Caco-2 (cell line): Measurements from ENCODE around the gene PTCRA. TPM values are rescaled to one million over a fixed set of nuclear protein-coding genes. Genes with fewer than 3 reads are reported as not detected.
A peak's percentile ranks its signal among the peaks of the same experiment; 100 is the strongest.

Experiments
- BruUV-seq: library from RNA; stranded (reverse); fragments of 400-500 nt; replicated peaks from 2 replicates; lab custom pipeline; 2021; lab: Mats Ljungman, UMichigan
- CTCF ChIA-PET: fragments of 300-600 bp; sonication (Branson Sonifier 250); formaldehyde crosslinking; loops from one replicate; lab custom pipeline; 2022; ENCODE audit warnings: antibody characterized with exemption; lab: Charles Lee
- POLR2A ChIA-PET: fragments of 300-600 bp; sonication (Branson Sonifier 250); formaldehyde crosslinking; loops from one replicate; lab custom pipeline; 2022; ENCODE audit warnings: antibody characterized with exemption; lab: Charles Lee
- DNase-seq, 2 experiments: peaks; one replicate each; pipeline versions ENCODE4 v3.0.0 to v3.0.0-alpha.2; 2020 to 2022
- H3K27me3 ChIP-seq: replicated peaks from 2 replicates; pipeline ENCODE4 v1.6.0; 2011; ENCODE audit warnings: low read length; ENCODE audit not compliant: control insufficient read depth, insufficient read depth
- H3K36me3 ChIP-seq: 2 replicates; pipeline ENCODE4 v1.5.1; 2011; ENCODE audit warnings: low read length; ENCODE audit not compliant: control insufficient read depth, insufficient read depth
- H3K4me1 ChIP-seq: fragments of 250-450 bp; sonication (Bioruptor Pico); 2 replicates; pipeline ENCODE4 v1.5.1; 2020; ENCODE audit warnings: mild to moderate bottlenecking
- H3K4me3 ChIP-seq: 2 replicates; pipeline ENCODE4 v1.5.1; 2011; ENCODE audit warnings: low read depth, mild to moderate bottlenecking, control low read depth, low read length
- H3K9me3 ChIP-seq: fragments of 250-450 bp; sonication (Bioruptor Pico); 2 replicates; pipeline ENCODE4 v1.5.1; 2020; ENCODE audit warnings: mild to moderate bottlenecking, moderate library complexity
- H3K27ac Mint-ChIP-seq: one replicate; pipeline ENCODE4 v1.8.0; 2022; ENCODE audit warnings: mixed read lengths; ENCODE audit not compliant: unreplicated experiment
- H3K27me3 Mint-ChIP-seq: one replicate; pipeline ENCODE4 v1.8.0; 2022; ENCODE audit warnings: mixed read lengths; ENCODE audit not compliant: insufficient read depth, unreplicated experiment
- H3K36me3 Mint-ChIP-seq: one replicate; pipeline ENCODE4 v1.8.0; 2022; ENCODE audit warnings: mild to moderate bottlenecking, mixed read lengths; ENCODE audit not compliant: insufficient read depth, unreplicated experiment
- H3K4me1 Mint-ChIP-seq: one replicate; pipeline ENCODE4 v1.8.0; 2022; ENCODE audit warnings: low read depth, mixed read lengths; ENCODE audit not compliant: unreplicated experiment
- H3K4me3 Mint-ChIP-seq: one replicate; pipeline ENCODE4 v1.8.0; 2022; ENCODE audit warnings: mild to moderate bottlenecking, moderate library complexity, mixed read lengths; ENCODE audit not compliant: unreplicated experiment
- H3K9me3 Mint-ChIP-seq: one replicate; pipeline ENCODE4 v1.8.0; 2022; ENCODE audit warnings: mixed read lengths; ENCODE audit not compliant: unreplicated experiment
- CTCF ChIP-seq, 2 experiments: fragments of 200-600 bp in 1 of 2; IDR thresholded peaks; 1 replicate in 1 of 2; 2 replicates in 1 of 2; pipeline versions ENCODE4 v1.5.1 to v1.8.0; 2011 to 2022; ENCODE audit warnings: antibody characterized with exemption in 1 of 2, control low read depth in 1 of 2, inconsistent platforms in 1 of 2, low read depth in 1 of 2, low read length in 1 of 2, mild to moderate bottlenecking in 1 of 2, moderate library complexity in 1 of 2; ENCODE audit not compliant: insufficient read depth in 1 of 2, severe bottlenecking in 1 of 2, unreplicated experiment in 1 of 2
- intact Hi-C: fragments of 100-400 bp; cut with micrococcal nuclease; formaldehyde crosslinking; loops from one replicate; pipeline ENCODE4 v1.10.0; 2022; ENCODE audit not compliant: unreplicated experiment
- total RNA-seq: library from RNA; stranded (reverse); gene quantifications from 2 replicates; pipeline ENCODE4 v1.2.3, GENCODE V29; 2022

The PTCRA gene
- total RNA-seq, 1 experiment from 2014 or later = not detected

- peaks cover 42% of the 10 kb centered on the region for H3K36me3 Mint-ChIP-seq
- peak overlapping the region; percentile 76 for H3K27ac Mint-ChIP-seq
- H3K27me3 Mint-ChIP-seq = no peaks in the 10 kb centered on the region
- Histone ChIP-seq H3K9me3 (no peaks in the 10 kb centered on the region), H3K4me1 (peaks cover 8% of the 10 kb centered on the region), H3K36me3 (no peaks in the 10 kb centered on the region), H3K4me3 (peak overlapping the region; percentile 56), H3K27me3 (no peaks in the 10 kb centered on the region)
- POLR2A ChIA-PET = interaction anchor here (0.5 to 2.1 kb wide), 18 partner anchors 8 to 1931 kb away, joined by 3 to 16 read pairs (median 6); partner anchors contain the start of genes CUL7, GNMT, KLC4 and KLHDC3
- intact Hi-C loops = loop anchor here (1.0 kb wide), 4 partner anchors 29 to 54 kb away; partner anchors contain the start of genes GNMT, PEX6 and PPP2R5D
- CTCF ChIA-PET = interaction anchor here (0.6 to 1.4 kb wide), 9 partner anchors 15 to 840 kb away, joined by 3 to 6 read pairs (median 3); partner anchors contain the start of gene PPP2R5D
- peaks cover 13% of the 10 kb centered on the region for H3K4me1 Mint-ChIP-seq
- DNase-seq = peak in 1 of 2 experiments; percentile 47
- peak overlapping the region; percentile 100 for H3K4me3 Mint-ChIP-seq
- TF ChIP-seq CTCF (IDR thresholded peaks at IDR 0.05; ENCODE audit: insufficient read depth in 1 of 2, low read depth in 1 of 2, low read length in 1 of 2, severe bottlenecking in 1 of 2, unreplicated experiment in 1 of 2) = no peak
- H3K9me3 Mint-ChIP-seq = no peaks in the 10 kb centered on the region
- BruUV-seq = no TSS peak
Measured at GRCh38 chr6:42929821-42930360, 14.0 kb downstream of the PTCRA start.

GRCh38 chr6:42932412-42932811 lies 16.6 kb downstream of the PTCRA start:
- Mint-ChIP-seq H3K27ac (no peak overlapping the region), H3K4me3 (no peak overlapping the region), H3K36me3 (peaks cover 56% of the 10 kb centered on the region), H3K27me3 (no peaks in the 10 kb centered on the region), H3K9me3 (no peaks in the 10 kb centered on the region), H3K4me1 (peaks cover 13% of the 10 kb centered on the region)
- intact Hi-C loops = no loop called here
- no TSS peak for BruUV-seq
- Histone ChIP-seq H3K27me3 (no peaks in the 10 kb centered on the region), H3K36me3 (0 out of 2 replicates have a peak, but pooled peaks cover 2% of the 10 kb centered on the region), H3K4me1 (peaks cover 8% of the 10 kb centered on the region), H3K9me3 (no peaks in the 10 kb centered on the region), H3K4me3 (no peak overlapping the region)
- ChIA-PET CTCF (no interaction called here), POLR2A (no interaction called here)
- DNase-seq = no peak
- TF ChIP-seq CTCF (IDR thresholded peaks at IDR 0.05; ENCODE audit: insufficient read depth in 1 of 2, low read depth in 1 of 2, low read length in 1 of 2, severe bottlenecking in 1 of 2, unreplicated experiment in 1 of 2) = no peak

GRCh38 chr6:42933205-42933604 lies 17.4 kb downstream of the PTCRA start:
- no peak for TF ChIP-seq CTCF (IDR thresholded peaks at IDR 0.05; ENCODE audit: insufficient read depth in 1 of 2, low read depth in 1 of 2, low read length in 1 of 2, severe bottlenecking in 1 of 2, unreplicated experiment in 1 of 2)
- intact Hi-C loops = no loop called here
- no peak for DNase-seq
- peaks cover 60% of the 10 kb centered on the region for H3K36me3 Mint-ChIP-seq
- no peak overlapping the region for H3K27ac Mint-ChIP-seq
- H3K9me3 ChIP-seq = no peaks in the 10 kb centered on the region
- no peaks in the 10 kb centered on the region for H3K27me3 ChIP-seq
- POLR2A ChIA-PET = no interaction called here
- H3K27me3 Mint-ChIP-seq = no peaks in the 10 kb centered on the region
- H3K9me3 Mint-ChIP-seq = no peaks in the 10 kb centered on the region
- CTCF ChIA-PET = no interaction called here
- no peak overlapping the region for H3K4me3 Mint-ChIP-seq
- peaks cover 8% of the 10 kb centered on the region for H3K4me1 ChIP-seq
- peaks cover 13% of the 10 kb centered on the region for H3K4me1 Mint-ChIP-seq
- no peak overlapping the region for H3K4me3 ChIP-seq
- BruUV-seq = no TSS peak
- H3K36me3 ChIP-seq = 0 out of 2 replicates have a peak, but pooled peaks cover 2% of the 10 kb centered on the region
